GM18907 (cell line): Measurements from ENCODE around the gene MFSD11.
"Not testable (repeated sequence)": the region's sequence is repeated elsewhere in the genome, so short reads cannot be mapped to it uniquely, and the experiment has no call there.

Experiments used
- ATAC-seq: cut with Tn5 transposase; IDR thresholded peaks from one replicate; pipeline ENCODE4 v1.9.1; 2021; ENCODE audit warnings: mild to moderate bottlenecking, moderate library complexity; ENCODE audit not compliant: unreplicated experiment

The MFSD11 gene

DNA sequence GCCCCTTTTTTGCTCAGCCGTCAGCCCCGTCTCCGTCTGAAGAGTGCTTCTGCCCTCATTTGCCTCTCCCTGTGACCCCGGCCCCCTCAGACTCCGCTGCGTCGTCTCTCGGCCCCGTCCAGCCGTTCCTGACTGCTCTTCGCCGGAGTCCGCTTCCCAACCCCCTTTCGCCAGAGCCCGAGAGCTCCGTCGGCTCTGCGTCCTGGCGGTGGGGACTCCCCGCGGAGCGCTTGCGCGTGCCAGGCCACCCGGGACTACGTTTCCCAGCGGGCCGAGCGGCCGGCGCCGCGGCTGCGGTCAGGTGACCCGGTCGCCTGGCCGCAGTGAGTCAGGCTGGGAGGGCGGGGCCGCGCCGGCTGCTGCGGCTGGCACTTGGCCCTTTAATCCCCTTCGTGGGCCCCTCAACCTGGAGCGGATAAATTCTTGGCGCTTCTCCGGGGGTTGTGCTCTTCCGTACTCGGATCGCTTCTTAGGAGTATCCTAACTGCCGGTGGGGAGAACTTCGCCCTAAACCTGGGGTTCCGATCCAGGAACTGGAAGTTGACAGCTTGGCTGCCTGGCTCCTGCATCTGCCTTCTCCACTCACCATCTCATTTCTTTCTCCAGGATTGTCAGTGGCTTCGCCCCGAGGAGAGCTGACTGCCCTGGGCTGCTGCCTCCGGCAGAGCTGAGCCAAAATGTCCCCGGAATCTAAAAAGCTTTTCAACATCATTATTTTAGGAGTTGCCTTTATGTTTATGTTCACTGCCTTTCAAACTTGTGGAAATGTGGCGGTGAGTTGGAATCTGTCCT lies at the start of gene MFSD11:
TSS of gene MFSD11 (plus strand) at position 444 of the 792 bp plus-strand sequence. CDS start at position 678, 234 bp downstream.
- peak; percentile 69 for ATAC-seq

DNA sequence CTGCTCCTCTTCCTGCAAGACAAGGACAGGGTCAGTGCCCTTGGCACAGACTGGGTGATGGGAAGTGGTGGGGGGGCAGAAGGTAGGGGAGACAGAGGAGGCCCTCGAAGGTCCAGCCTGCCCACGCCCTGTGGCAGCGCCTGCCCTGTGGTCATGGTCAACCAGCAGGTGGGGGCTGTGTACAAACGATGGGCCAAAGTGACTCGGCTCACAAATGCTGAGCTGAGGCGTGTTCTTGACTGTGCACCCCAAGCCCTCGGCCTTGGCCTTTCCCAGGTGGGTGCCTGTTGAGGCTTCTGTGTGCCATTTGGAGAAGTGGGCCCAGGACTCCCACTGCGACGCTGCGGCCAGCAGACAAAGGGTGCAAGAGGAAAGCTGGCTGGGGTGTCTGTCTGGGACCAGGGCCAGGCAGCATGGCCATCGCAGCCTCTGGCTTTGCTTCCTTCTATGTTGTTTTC lies 49.7 kb upstream of the MFSD11 start:
- no peak for ATAC-seq

- no peak for ATAC-seq
Observed at GRCh38 chr17:76689859-76690258, 48.1 kb upstream of the MFSD11 start.

- ATAC-seq: no peak
Observed at GRCh38 chr17:76690596-76691280, 47.2 kb upstream of the MFSD11 start.

DNA sequence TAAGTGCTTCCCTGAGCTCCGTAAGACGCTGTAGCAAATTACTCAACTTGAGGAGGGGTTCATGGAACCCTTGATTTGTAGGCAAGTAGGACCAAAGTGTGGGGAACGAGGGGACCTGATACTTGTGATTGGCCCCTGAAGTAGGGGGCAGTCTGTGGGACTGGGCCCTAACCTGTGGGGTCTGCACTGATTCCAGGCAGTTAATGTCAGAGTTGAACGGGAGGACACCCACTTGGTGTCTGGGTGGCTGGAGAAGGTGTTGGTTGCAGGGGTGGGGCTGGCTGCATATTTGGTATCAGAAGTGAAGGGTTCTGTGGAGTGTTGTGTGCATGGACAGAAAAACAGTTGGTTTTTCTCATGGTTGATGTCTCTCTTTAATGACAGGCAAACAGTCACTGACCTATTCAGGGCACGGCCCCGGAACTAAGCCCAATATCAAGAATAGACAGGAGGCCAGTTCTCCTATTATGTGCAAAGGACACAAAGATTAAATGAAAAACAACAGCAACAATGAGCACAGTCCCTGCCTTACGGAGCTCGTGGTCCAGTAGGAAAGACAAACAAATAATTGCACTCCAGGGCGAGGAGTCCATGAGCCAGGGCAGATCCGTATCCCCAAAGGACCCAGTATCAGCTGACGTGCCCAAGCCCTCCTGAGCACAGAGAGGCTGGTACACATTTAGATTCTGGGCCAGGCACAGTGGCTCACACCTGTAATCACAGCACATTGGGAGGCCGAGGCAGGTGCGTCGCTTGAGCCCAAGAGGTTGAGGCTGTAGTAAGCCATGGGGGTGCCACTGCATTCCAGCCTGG lies 46.3 kb upstream of the MFSD11 start:
- ATAC-seq: no peak

GRCh38 chr17:76695059-76695831 lies 42.7 kb upstream of the MFSD11 start:
- ATAC-seq: no peak

- peak; percentile 56 for ATAC-seq
Observed at GRCh38 chr17:76696763-76697701, 40.9 kb upstream of the MFSD11 start.

DNA sequence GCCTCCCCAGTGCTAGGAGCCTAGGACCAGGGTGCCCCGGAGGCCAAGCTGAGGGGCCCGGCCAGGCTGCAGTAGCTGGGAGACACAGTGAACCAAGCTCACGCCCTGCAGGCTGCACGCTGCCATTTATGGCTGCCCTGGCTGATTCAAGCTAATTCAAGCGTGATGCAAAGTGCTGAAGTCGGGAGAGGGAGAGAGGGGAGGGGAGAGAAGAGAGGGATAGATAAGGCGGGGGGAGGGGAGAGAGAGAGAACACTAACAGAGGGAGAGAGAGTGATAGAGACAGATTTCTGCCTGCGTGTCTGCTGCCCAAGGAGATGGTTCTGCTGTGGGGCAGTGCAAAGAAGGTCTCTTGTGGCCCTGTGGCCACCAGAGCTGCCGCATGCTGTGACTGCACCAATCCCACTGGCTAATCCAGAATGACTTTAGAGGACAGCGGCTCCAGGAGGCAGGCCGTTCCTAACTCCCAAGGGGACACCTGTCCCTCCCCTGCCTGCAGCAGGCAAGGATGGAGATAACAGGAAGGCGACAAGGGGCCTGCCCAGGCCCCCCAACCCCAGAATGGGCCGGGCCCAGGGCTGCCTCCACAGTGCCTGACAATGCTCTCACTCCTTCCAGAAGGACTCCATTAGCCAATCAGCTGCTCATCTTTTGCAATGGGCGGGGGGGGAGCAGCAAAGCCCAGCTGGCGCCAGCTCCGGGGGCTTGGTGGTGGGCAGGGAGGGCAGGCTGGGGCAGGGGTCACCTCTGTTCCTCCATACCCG lies 40.0 kb upstream of the MFSD11 start:
- ATAC-seq: no peak

DNA sequence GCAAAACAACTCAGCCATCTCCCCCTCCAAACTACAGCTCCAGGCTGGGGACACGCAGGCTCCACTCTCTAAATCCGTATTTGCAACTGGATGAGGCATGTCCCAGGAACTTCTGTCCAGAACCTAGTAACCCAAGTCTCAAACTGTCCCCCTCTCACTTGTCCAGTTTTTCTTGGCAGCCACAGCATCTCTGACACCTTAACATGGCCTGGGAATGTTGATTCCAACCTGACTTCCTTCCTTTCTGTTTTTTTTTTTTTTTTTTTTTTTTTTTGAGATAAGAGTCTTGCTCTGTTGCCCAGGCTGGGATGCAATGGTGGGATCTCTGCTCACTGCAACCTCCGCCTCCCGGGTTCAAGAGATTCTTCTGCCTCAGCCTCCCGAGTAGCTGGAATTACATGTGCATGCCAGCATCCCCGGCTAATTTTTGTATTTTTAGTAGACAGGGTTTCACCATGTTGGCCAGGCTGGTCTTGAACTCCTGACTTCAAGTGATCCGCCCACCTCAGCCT lies 39.4 kb upstream of the MFSD11 start:
- ATAC-seq: not testable (repeated sequence)

GRCh38 chr17:76700270-76700616 lies 37.7 kb upstream of the MFSD11 start:
- ATAC-seq: no peak

- no peak for ATAC-seq
Observed at GRCh38 chr17:76700617-76701470, 37.1 kb upstream of the MFSD11 start.

- ATAC-seq: no peak
Observed at GRCh38 chr17:76701471-76701967, 36.4 kb upstream of the MFSD11 start.

- no peak for ATAC-seq
Observed at GRCh38 chr17:76702076-76702475, 35.8 kb upstream of the MFSD11 start.

- no peak for ATAC-seq
Observed at GRCh38 chr17:76702941-76703637, 34.8 kb upstream of the MFSD11 start.

DNA sequence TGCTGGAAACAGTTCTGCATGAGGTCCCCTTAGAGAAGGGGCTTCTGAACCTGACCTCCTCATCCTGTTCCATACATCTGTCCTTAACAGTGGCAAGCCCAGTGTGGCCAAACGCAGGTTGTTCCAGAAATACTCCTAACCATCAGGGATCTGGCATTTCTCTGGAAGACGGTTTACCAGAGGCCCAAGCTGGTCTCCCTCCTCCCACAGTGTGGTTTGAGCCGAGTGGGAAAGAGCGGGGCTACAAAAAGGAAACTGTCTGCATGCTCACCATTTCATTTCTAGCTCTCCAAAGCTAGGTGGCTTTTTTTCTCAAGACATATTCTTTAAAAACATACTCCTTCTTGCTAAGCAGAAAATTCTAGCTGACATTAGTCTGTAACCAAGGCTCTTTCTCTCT lies 33.1 kb upstream of the MFSD11 start:
- no peak for ATAC-seq

- ATAC-seq: no peak
Observed at GRCh38 chr17:76706817-76707216, 31.1 kb upstream of the MFSD11 start.
